Measurements from ENCODE around the gene RBM10.

The RBM10 gene

GRCh38 chrX:47182106-47182700, 37.2 kb downstream of the RBM10 start:
- H3K4me3 ChIP-seq (ENCODE audit: control insufficient read depth, low read depth, low read length), result no peak overlapping the region
- TF ChIP-seq CTCF (conservative IDR thresholded peaks at IDR 0.05; ENCODE audit: control insufficient read depth, insufficient read depth, low read depth, low read length), result no peak
- no peak for DNase-seq (ENCODE audit: low read depth)

- no peak for DNase-seq (ENCODE audit: low read depth)
- TF ChIP-seq CTCF (conservative IDR thresholded peaks at IDR 0.05; ENCODE audit: control insufficient read depth, insufficient read depth, low read depth, low read length), result no peak
- no peak overlapping the region for H3K4me3 ChIP-seq (ENCODE audit: control insufficient read depth, low read depth, low read length)
Observed at GRCh38 chrX:47184486-47184885, 39.5 kb downstream of the RBM10 start.

DNA sequence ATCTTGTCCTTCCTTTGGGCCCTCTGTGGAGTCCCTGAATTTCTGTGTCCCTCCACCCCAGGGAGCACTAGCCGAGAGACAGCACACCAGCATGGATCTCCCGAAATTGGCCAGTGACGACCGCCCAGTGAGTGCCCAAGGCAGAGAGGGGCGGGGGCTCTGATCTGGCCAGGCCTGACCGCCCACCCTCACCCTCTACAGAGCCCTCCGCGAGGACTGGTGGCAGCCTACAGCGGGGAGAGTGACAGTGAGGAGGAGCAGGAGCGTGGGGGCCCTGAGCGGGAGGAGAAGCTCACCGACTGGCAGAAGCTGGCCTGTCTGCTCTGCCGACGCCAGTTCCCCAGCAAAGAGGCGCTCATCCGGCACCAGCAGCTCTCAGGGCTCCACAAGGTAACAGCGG, 40.2 kb downstream of the RBM10 start:
- TF ChIP-seq CTCF (conservative IDR thresholded peaks at IDR 0.05; ENCODE audit: control insufficient read depth, insufficient read depth, low read depth, low read length), result no peak
- DNase-seq (ENCODE audit: low read depth), result no peak
- no peak overlapping the region for H3K4me3 ChIP-seq (ENCODE audit: control insufficient read depth, low read depth, low read length)

- no peak for DNase-seq (ENCODE audit: low read depth)
- no peak for TF ChIP-seq CTCF (conservative IDR thresholded peaks at IDR 0.05; ENCODE audit: control insufficient read depth, insufficient read depth, low read depth, low read length)
- no peak overlapping the region for H3K4me3 ChIP-seq (ENCODE audit: control insufficient read depth, low read depth, low read length)
Observed at GRCh38 chrX:47186096-47186740, 41.2 kb downstream of the RBM10 start.

- no peak for DNase-seq (ENCODE audit: low read depth)
- no peak overlapping the region for H3K4me3 ChIP-seq (ENCODE audit: control insufficient read depth, low read depth, low read length)
- no peak for TF ChIP-seq CTCF (conservative IDR thresholded peaks at IDR 0.05; ENCODE audit: control insufficient read depth, insufficient read depth, low read depth, low read length)
Observed at GRCh38 chrX:47187106-47187677, 42.2 kb downstream of the RBM10 start.

- TF ChIP-seq CTCF (conservative IDR thresholded peaks at IDR 0.05; ENCODE audit: control insufficient read depth, insufficient read depth, low read depth, low read length), result no peak
- DNase-seq (ENCODE audit: low read depth), result no peak
- H3K4me3 ChIP-seq (ENCODE audit: control insufficient read depth, low read depth, low read length), result no peak overlapping the region
Observed at GRCh38 chrX:47189906-47190305, 44.9 kb downstream of the RBM10 start.
